Thoracic aorta (tissue), 2 donors: ENCODE results near the gene CEP89. TPM values are rescaled to one million over a fixed set of nuclear protein-coding genes. Genes with fewer than 3 reads are reported as not detected.

ENCODE experiments used
- ATAC-seq: fragments of 150-250 bp; one replicate; pipeline ENCODE4 v1.8.0; 2017; ENCODE audit warnings: low read depth; ENCODE audit not compliant: insufficient number of reproducible peaks, low FRiP score
- DNase-seq: peaks from one replicate; pipeline ENCODE4 v3.0.0-alpha.2; 2020; ENCODE audit warnings: low spot score
- H3K27ac ChIP-seq, 2 donors: fragments of 200-600 bp; sonication (generic); 1 replicate in 1 of 2; 2 replicates in 1 of 2; pipeline ENCODE4 v1.5.1; 2016; ENCODE audit warnings: mild to moderate bottlenecking in 2 of 2, moderate library complexity in 2 of 2
- H3K27me3 ChIP-seq: fragments of 200-600 bp; sonication (generic); replicated peaks from 2 replicates; pipeline ENCODE4 v1.6.0; 2016; ENCODE audit warnings: mild to moderate bottlenecking; ENCODE audit not compliant: insufficient read depth
- H3K36me3 ChIP-seq: fragments of 200-600 bp; sonication (generic); one replicate; pipeline ENCODE4 v1.5.1; 2016
- H3K4me1 ChIP-seq, 2 donors: fragments of 200-600 bp; sonication (generic); 1 replicate in 1 of 2; 2 replicates in 1 of 2; pipeline versions ENCODE4 v1.5.1 to v1.6.0; 2016; ENCODE audit warnings: low read depth in 2 of 2, mild to moderate bottlenecking in 1 of 2; ENCODE audit not compliant: control insufficient read depth in 1 of 2
- H3K4me3 ChIP-seq: fragments of 200-600 bp; sonication (generic); 2 replicates; pipeline ENCODE4 v1.5.1; 2016; ENCODE audit warnings: mild to moderate bottlenecking
- H3K9me3 ChIP-seq: fragments of 200-600 bp; sonication (generic); 2 replicates; pipeline ENCODE4 v1.5.1; 2016
- total RNA-seq, 2 donors: library from RNA; depleted of rRNA; stranded (reverse); fragments of >200 nt; gene quantifications; one replicate each; pipeline versions ENCODE4 v1.1.0 to v1.2.3, GENCODE V29; 2016
- TF ChIP-seq, protein P1 (sequence below): fragments of 200-600 bp; sonication (generic); IDR thresholded peaks from one replicate; pipeline ENCODE4 v1.5.1; 2019; ENCODE audit warnings: antibody characterized with exemption

The CEP89 gene
- total RNA-seq, 2 donors from 2014 or later, result 20.5 to 26.1 TPM

DNA sequence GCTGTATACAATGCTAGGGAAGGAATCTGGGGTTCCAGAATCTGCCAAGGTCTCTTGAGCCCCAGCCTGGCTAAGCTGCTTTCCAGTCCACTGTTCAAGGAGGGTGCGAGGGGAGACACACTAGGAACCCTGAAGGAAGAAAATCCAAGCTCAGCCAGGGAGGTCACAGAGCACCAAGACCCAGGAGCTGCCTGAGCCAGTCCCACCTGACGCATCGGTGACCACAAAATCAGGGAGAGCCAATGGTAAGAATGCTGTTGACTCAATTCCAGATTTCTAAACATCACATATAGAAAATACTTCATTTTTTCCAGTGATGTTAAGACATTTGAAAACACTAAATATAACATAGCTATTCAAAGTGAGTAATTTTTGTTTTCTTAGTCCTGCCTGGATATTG is 50.1 kb downstream of the CEP89 start:
- Histone ChIP-seq H3K36me3 (peaks cover 9% of the 10 kb centered on the region), H3K9me3 (no peaks in the 10 kb centered on the region), H3K27me3 (no peaks in the 10 kb centered on the region), H3K4me1 (no peaks in the 10 kb centered on the region), H3K4me3 (no peak overlapping the region), H3K27ac (no peak overlapping the region)
- DNase-seq, result no peak
- ATAC-seq, result no peak
- TF ChIP-seq, protein P1, sequence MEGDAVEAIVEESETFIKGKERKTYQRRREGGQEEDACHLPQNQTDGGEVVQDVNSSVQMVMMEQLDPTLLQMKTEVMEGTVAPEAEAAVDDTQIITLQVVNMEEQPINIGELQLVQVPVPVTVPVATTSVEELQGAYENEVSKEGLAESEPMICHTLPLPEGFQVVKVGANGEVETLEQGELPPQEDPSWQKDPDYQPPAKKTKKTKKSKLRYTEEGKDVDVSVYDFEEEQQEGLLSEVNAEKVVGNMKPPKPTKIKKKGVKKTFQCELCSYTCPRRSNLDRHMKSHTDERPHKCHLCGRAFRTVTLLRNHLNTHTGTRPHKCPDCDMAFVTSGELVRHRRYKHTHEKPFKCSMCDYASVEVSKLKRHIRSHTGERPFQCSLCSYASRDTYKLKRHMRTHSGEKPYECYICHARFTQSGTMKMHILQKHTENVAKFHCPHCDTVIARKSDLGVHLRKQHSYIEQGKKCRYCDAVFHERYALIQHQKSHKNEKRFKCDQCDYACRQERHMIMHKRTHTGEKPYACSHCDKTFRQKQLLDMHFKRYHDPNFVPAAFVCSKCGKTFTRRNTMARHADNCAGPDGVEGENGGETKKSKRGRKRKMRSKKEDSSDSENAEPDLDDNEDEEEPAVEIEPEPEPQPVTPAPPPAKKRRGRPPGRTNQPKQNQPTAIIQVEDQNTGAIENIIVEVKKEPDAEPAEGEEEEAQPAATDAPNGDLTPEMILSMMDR, result no peak

GRCh38 chr19:32919365-32919764 is 52.4 kb downstream of the CEP89 start:
- no peak overlapping the region for H3K4me3 ChIP-seq
- TF ChIP-seq, protein P1, result no peak
- ATAC-seq, result no peak
- H3K27ac ChIP-seq, result no peak overlapping the region
- no peaks in the 10 kb centered on the region for H3K27me3 ChIP-seq
- DNase-seq, result no peak
- H3K9me3 ChIP-seq, result no peaks in the 10 kb centered on the region
- no peaks in the 10 kb centered on the region for H3K4me1 ChIP-seq
- H3K36me3 ChIP-seq, result peaks cover 6% of the 10 kb centered on the region

DNA sequence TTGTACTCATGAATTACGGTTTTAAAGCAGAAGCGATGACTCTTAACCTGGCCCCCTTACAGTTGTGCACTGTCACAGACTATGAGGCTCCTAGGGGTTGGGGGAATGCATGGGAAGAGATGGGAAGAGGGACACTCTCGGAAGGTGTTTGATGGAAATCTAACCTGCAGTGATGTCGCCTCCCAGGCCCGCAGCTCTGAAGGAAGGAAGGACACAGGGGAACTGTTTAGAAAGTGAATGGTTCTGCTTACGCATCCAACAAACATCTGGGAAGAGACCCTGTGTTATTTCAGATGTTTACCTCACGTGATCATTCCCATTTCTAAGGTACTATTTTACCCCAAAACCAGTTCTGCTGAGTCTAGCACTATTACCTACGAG is 54.2 kb downstream of the CEP89 start:
- DNase-seq, result no peak
- H3K4me3 ChIP-seq, result no peak overlapping the region
- no peaks in the 10 kb centered on the region for H3K27me3 ChIP-seq
- H3K27ac ChIP-seq, result no peak overlapping the region
- H3K9me3 ChIP-seq, result no peaks in the 10 kb centered on the region
- TF ChIP-seq, protein P1, result no peak
- H3K36me3 ChIP-seq, result peaks cover 13% of the 10 kb centered on the region
- no peak for ATAC-seq
- H3K4me1 ChIP-seq, result no peaks in the 10 kb centered on the region

DNA sequence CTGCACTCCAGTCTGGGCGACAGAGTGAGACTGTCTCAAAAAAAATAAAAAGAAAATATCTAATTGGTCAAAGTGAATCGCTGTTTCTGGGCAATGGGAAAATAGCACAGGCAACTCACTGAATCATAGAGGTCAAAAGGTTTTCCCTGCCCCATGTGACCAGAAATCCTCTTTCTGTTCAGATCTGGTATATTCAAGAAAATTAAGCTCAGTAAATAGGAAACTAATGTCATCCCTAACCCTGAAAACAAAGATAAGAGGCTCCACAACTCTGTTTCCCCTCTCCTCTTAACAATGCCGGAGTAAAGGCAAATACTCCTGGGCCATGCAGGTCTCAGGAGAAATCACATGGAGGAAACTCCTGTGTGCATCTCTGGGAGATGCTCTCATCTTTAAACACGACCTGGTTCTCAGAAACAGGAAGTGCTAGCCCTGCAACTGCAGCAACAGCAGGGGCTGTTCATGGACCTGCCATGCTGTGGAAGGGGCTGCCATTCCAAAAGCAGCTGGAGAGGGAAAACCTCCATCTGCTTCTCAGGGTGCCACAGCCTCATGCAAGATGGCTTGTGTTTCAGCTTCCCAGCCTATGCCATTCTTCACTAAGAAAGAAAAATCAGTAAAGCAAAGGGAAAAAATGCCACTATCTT is 54.7 kb downstream of the CEP89 start:
- no peak overlapping the region for H3K27ac ChIP-seq
- ATAC-seq (no peak), DNase-seq (no peak)
- H3K4me1 ChIP-seq, result no peaks in the 10 kb centered on the region
- no peaks in the 10 kb centered on the region for H3K27me3 ChIP-seq
- no peaks in the 10 kb centered on the region for H3K9me3 ChIP-seq
- TF ChIP-seq, protein P1, result no peak
- H3K36me3 ChIP-seq, result peaks cover 13% of the 10 kb centered on the region
- no peak overlapping the region for H3K4me3 ChIP-seq

DNA sequence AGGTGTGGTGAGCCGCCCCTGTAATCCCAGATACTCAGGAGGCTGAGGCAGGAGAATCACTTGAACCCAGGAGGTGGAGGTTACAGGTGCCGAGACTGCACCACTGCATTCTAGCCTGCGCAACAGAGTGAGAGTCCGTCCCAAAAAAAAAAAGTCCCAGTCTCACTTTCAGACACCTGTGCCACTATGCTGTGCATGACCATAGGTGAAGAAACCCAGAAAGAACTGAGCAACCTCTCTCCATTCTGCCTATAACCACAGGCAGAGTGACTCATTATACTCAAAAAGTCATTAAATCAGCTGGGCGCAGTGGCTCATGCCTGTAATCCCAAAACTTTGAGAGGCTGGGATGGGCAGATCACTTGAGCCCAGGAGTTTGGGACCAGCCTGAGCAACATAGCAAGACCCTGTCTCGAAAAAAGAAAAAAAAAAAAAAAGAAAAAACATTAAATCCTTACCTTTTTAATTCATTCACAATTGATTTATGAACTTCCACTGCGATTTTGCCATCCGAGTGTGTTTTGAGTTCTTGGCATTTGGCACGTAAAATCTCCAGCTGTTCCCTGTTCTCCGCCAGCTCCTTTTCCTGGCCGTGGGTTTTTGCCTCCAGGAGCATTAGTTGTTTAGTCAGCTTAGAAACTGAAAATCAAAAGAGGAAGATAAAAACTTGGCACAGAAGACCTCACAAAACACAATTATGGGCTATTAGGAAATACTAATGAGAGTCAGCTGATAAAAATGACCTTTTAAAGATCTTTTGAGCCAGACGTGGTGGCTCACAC is 56.7 kb downstream of the CEP89 start:
- H3K4me3 ChIP-seq, result no peak overlapping the region
- no peak for ATAC-seq
- TF ChIP-seq, protein P1, result no peak

More for the DNA sequence above, 56.7 kb downstream of the CEP89 start:
- no peaks in the 10 kb centered on the region for H3K9me3 ChIP-seq
- DNase-seq, result no peak
- H3K27ac ChIP-seq, result no peak overlapping the region
- H3K27me3 ChIP-seq, result no peaks in the 10 kb centered on the region
- H3K36me3 ChIP-seq, result peaks cover 12% of the 10 kb centered on the region
- H3K4me1 ChIP-seq, result no peaks in the 10 kb centered on the region
